K562 (cell line): ENCODE results near the gene NAA15. TPM values are rescaled to one million over a fixed set of nuclear protein-coding genes. Genes with fewer than 3 reads are reported as not detected.

ENCODE experiments used
- ARID1B ChIP-seq: fragments of 450-650 bp; IDR thresholded peaks from 2 replicates; pipeline ENCODE4 v1.6.1; 2016; ENCODE audit warnings: antibody characterized with exemption, mild to moderate bottlenecking, inconsistent platforms
- BRCA1 ChIP-seq, 2 experiments: fragments of 450-650 bp in 1 of 2; sonication (generic) in 1 of 2; formaldehyde crosslinking in 1 of 2; IDR thresholded peaks; 2 replicates each; pipeline versions ENCODE4 v1.5.0 to v1.6.1; 2017 to 2020; ENCODE audit warnings: mild to moderate bottlenecking in 1 of 2, missing genetic modification reagents in 1 of 2
- BRD4 ChIP-seq: fragments of 200-600 bp; sonication (generic); IDR thresholded peaks from 2 replicates; pipeline ENCODE4 v1.6.1; 2017; ENCODE audit warnings: inconsistent platforms
- CREM ChIP-seq: IDR thresholded peaks from 2 replicates; pipeline ENCODE4 v1.6.1; 2014; ENCODE audit warnings: antibody characterized with exemption, low read depth
- DDX20 ChIP-seq: fragments of 450-650 bp; IDR thresholded peaks from 2 replicates; pipeline ENCODE4 v1.6.1; 2016; ENCODE audit warnings: missing genetic modification characterization, low read depth, mild to moderate bottlenecking, missing compliant biosample characterization, moderate library complexity
- ETV5 ChIP-seq: sonication (generic); formaldehyde crosslinking; IDR thresholded peaks from 2 replicates; pipeline ENCODE4 v1.4.0; 2020; ENCODE audit warnings: low read depth, mild to moderate bottlenecking, missing genetic modification reagents
- EZH2 ChIP-seq: IDR thresholded peaks from 2 replicates; pipeline ENCODE4 v1.6.1; 2012; ENCODE audit warnings: low read depth, mild to moderate bottlenecking, inconsistent platforms, low read length, borderline replicate concordance
- GABPB2 ChIP-seq: fragments of 250-450 bp; sonication (Bioruptor Pico); conservative IDR thresholded peaks from 2 replicates; pipeline ENCODE4 v1.5.1; 2021; ENCODE audit warnings: mild to moderate bottlenecking
- KDM5B ChIP-seq: fragments of 200-600 bp; sonication (generic); IDR thresholded peaks from 2 replicates; pipeline ENCODE4 v1.6.1; 2012; ENCODE audit warnings: low read depth, mild to moderate bottlenecking, moderate library complexity, low read length, control low read depth, inconsistent platforms; ENCODE audit not compliant: insufficient replicate concordance
- L3MBTL2 ChIP-seq: fragments of 450-650 bp; IDR thresholded peaks from 2 replicates; pipeline ENCODE4 v1.6.1; 2016; ENCODE audit warnings: mild to moderate bottlenecking, moderate library complexity
- SMC3 ChIP-seq: conservative IDR thresholded peaks from 2 replicates; pipeline ENCODE4 v1.6.1; 2011; ENCODE audit warnings: low read depth, low read length, improper control_type of control experiment; ENCODE audit not compliant: insufficient read depth
- SRSF1 ChIP-seq: fragments of 200-400 bp; formaldehyde crosslinking; IDR thresholded peaks from 2 replicates; pipeline ENCODE4 v1.6.1; 2017; ENCODE audit warnings: mild to moderate bottlenecking, low read depth, low read length, moderate library complexity
- ZFPM2 ChIP-seq: fragments of 250-450 bp; sonication (Bioruptor Pico); IDR thresholded peaks from 2 replicates; pipeline ENCODE4 v1.5.1; 2022; ENCODE audit warnings: mild to moderate bottlenecking
- ZNF696 ChIP-seq: fragments of 250-450 bp; sonication (Bioruptor Pico); conservative IDR thresholded peaks from 2 replicates; pipeline ENCODE4 v1.4.0; 2020; ENCODE audit warnings: mild to moderate bottlenecking, moderate library complexity
- ZNF780A ChIP-seq: fragments of 250-450 bp; sonication (Bioruptor Pico); IDR thresholded peaks from 2 replicates; pipeline ENCODE4 v1.5.0; 2021; ENCODE audit warnings: mild to moderate bottlenecking
- polyA plus RNA-seq, 8 experiments: library from polyadenylated mRNA; depleted of rRNA in 4 of 8; stranded (reverse) in 5 of 8; unstranded in 3 of 8; fragments of >200 nt; fragmentation: Nextera tagmentation in 2 of 8; fragmentation: Illumina TruSeq in 1 of 8; extraction: Ambion mirVana in 2 of 8; extraction: Trizol in 1 of 8; gene quantifications; 2 replicates each; pipeline versions ENCODE4 v1.2.1 to v1.2.3, GENCODE V29; 2011 to 2014; ENCODE audit warnings: inconsistent platforms in 1 of 8, missing spikeins in 1 of 8
- total RNA-seq, 7 experiments: library from RNA; depleted of rRNA in 6 of 7; stranded (reverse); fragments of >200 nt in 6 of 7; fragmentation: Illumina TruSeq in 2 of 7; extraction: Trizol in 2 of 7; gene quantifications; 2 replicates each; pipeline versions ENCODE4 v1.2.1 to v1.2.3, GENCODE V29; 2011 to 2021; ENCODE audit warnings: low replicate concordance in 1 of 7
- TF ChIP-seq, protein P1 (sequence below): fragments of 450-650 bp; formaldehyde crosslinking; conservative IDR thresholded peaks from 2 replicates; pipeline ENCODE4 v1.4.0; 2022; ENCODE audit warnings: mild to moderate bottlenecking, missing genetic modification characterization
- TF ChIP-seq, protein P2 (sequence below): fragments of 250-450 bp; sonication (Bioruptor Pico); IDR thresholded peaks from 2 replicates; pipeline ENCODE4 v1.4.0; 2020; ENCODE audit warnings: mild to moderate bottlenecking, moderate library complexity, borderline replicate concordance
- TF ChIP-seq, protein P3 (sequence below): fragments of 450-650 bp; IDR thresholded peaks from 2 replicates; pipeline ENCODE4 v1.6.1; 2016; ENCODE audit warnings: low read depth, mild to moderate bottlenecking, moderate library complexity
- TF ChIP-seq, protein P4 (sequence below): fragments of 450-650 bp; formaldehyde crosslinking; IDR thresholded peaks from 2 replicates; pipeline ENCODE4 v1.4.0; 2022; ENCODE audit warnings: missing genetic modification characterization
- TF ChIP-seq, protein P5 (sequence below): fragments of 250-450 bp; sonication (Bioruptor Pico); IDR thresholded peaks from 2 replicates; pipeline ENCODE4 v1.5.0; 2021; ENCODE audit warnings: mild to moderate bottlenecking, borderline replicate concordance

NAA15 gene
- total and polyA plus RNA-seq, 9 of the 15 experiments (the other 6 are each of a cell fraction or from before 2014, with no cell fraction given) = 37.8 to 117 (median 63.2) TPM

DNA sequence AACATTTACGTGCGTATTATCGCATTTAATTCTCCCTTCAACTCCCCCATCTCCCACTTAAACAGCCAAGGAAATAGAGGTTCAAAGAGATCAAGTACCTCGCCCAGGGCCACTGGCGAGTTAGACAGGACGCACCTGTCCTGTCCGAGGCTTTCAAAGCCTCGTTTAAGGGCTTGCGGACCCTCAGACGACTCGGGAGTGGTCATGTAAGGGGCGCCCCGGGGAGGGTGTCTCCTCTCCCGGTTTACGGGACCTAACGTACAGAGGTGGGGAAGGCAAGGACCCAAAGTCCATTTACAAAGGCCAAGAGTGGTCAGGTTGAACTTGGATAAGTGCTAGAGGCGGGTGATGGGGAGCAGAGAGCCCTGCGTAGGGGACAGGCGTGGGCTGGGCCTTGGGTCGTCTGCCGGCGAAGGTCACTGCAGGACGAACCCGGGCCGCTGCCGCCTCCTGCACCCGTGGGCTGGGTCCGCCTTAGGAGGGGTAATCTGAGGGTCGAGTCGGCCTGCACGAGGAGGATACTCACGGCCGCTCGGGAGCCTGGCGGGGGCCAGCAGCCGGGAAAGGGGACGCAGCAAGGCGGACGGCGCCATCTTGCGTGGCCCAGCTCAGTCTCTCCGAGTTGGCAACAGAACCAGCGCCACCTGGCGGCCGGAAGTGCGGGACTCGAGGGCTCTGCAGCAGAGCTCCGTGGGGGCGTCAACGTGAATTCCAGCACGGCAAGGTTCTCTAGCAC lies 5.9 kb upstream of the NAA15 start (continued):
- TF ChIP-seq, protein P1, sequence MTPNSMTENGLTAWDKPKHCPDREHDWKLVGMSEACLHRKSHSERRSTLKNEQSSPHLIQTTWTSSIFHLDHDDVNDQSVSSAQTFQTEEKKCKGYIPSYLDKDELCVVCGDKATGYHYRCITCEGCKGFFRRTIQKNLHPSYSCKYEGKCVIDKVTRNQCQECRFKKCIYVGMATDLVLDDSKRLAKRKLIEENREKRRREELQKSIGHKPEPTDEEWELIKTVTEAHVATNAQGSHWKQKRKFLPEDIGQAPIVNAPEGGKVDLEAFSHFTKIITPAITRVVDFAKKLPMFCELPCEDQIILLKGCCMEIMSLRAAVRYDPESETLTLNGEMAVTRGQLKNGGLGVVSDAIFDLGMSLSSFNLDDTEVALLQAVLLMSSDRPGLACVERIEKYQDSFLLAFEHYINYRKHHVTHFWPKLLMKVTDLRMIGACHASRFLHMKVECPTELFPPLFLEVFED (CRISPR knock-in tag) = no peak
- TF ChIP-seq, protein P2, sequence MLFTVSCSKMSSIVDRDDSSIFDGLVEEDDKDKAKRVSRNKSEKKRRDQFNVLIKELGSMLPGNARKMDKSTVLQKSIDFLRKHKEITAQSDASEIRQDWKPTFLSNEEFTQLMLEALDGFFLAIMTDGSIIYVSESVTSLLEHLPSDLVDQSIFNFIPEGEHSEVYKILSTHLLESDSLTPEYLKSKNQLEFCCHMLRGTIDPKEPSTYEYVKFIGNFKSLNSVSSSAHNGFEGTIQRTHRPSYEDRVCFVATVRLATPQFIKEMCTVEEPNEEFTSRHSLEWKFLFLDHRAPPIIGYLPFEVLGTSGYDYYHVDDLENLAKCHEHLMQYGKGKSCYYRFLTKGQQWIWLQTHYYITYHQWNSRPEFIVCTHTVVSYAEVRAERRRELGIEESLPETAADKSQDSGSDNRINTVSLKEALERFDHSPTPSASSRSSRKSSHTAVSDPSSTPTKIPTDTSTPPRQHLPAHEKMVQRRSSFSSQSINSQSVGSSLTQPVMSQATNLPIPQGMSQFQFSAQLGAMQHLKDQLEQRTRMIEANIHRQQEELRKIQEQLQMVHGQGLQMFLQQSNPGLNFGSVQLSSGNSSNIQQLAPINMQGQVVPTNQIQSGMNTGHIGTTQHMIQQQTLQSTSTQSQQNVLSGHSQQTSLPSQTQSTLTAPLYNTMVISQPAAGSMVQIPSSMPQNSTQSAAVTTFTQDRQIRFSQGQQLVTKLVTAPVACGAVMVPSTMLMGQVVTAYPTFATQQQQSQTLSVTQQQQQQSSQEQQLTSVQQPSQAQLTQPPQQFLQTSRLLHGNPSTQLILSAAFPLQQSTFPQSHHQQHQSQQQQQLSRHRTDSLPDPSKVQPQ (CRISPR knock-in tag) = no peak
- TF ChIP-seq KDM5B (peak; percentile 89), ZNF696 (CRISPR knock-in tag) (no peak), ZNF780A (CRISPR knock-in tag) (no peak), ETV5 (CRISPR knock-in tag) (peak; percentile 100), SMC3 (peak; percentile 84), CREM (peak; percentile 78), EZH2 (no peak), L3MBTL2 (peak; percentile 73; the same call in 1 of the 2 replicates), DDX20 (no peak), SRSF1 (no peak), BRCA1 (IDR thresholded peaks at IDR 0.05) (no peak), BRCA1 (CRISPR knock-in tag; IDR thresholded peaks at IDR 0.05) (no peak), GABPB2 (CRISPR knock-in tag) (no peak), BRD4 (no peak), ZFPM2 (CRISPR knock-in tag) (no peak), ARID1B (0 out of 2 replicates have a peak, but pooled peaks have one; percentile 36)
- TF ChIP-seq, protein P3, sequence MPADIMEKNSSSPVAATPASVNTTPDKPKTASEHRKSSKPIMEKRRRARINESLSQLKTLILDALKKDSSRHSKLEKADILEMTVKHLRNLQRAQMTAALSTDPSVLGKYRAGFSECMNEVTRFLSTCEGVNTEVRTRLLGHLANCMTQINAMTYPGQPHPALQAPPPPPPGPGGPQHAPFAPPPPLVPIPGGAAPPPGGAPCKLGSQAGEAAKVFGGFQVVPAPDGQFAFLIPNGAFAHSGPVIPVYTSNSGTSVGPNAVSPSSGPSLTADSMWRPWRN = no peak
- TF ChIP-seq, protein P4, sequence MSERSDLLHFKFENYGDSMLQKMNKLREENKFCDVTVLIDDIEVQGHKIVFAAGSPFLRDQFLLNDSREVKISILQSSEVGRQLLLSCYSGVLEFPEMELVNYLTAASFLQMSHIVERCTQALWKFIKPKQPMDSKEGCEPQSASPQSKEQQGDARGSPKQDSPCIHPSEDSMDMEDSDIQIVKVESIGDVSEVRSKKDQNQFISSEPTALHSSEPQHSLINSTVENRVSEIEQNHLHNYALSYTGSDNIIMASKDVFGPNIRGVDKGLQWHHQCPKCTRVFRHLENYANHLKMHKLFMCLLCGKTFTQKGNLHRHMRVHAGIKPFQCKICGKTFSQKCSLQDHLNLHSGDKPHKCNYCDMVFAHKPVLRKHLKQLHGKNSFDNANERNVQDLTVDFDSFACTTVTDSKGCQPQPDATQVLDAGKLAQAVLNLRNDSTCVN (CRISPR knock-in tag) = no peak
- TF ChIP-seq, protein P5, sequence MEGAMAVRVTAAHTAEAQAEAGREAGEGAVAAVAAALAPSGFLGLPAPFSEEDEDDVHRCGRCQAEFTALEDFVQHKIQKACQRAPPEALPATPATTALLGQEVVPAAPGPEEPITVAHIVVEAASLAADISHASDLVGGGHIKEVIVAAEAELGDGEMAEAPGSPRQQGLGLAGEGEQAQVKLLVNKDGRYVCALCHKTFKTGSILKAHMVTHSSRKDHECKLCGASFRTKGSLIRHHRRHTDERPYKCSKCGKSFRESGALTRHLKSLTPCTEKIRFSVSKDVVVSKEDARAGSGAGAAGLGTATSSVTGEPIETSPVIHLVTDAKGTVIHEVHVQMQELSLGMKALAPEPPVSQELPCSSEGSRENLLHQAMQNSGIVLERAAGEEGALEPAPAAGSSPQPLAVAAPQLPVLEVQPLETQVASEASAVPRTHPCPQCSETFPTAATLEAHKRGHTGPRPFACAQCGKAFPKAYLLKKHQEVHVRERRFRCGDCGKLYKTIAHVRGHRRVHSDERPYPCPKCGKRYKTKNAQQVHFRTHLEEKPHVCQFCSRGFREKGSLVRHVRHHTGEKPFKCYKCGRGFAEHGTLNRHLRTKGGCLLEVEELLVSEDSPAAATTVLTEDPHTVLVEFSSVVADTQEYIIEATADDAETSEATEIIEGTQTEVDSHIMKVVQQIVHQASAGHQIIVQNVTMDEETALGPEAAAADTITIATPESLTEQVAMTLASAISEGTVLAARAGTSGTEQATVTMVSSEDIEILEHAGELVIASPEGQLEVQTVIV (CRISPR knock-in tag) = no peak
